ENCODE data around the gene ASB8. TPM values are rescaled to one million over a fixed set of nuclear protein-coding genes. Genes with fewer than 3 reads are reported as not detected.
A peak's percentile ranks its signal among the peaks of the same experiment; 100 is the strongest.

The ASB8 gene
- total RNA-seq, 6 experiments from 2014 or later, result 30.9 to 41.8 (median 34.6) TPM

DNA sequence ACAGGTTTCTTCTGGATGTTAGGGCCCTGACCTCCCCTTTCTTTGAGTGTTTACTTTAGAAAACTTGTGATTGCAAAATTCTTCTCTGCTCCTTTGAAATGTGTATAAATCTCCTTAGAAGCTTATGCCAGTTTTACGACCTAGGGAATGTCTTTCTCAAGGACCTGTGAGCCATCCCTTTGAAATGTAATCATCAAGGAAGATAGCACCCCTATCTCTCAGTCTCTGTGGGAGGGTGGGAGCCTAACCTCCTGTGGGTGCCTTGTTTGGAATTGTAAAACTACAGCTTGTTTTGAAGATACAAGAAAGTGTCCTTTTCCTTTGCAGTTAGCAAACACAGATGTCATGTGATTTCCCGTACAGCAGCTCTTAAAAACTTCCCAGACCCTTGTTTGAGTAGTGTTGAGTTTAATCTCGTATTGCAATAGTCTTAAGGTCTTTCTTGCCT, 42.5 kb upstream of the ASB8 start:
- Mint-ChIP-seq H3K27ac (peak overlapping the region; percentile 77), H3K4me3 (peak overlapping the region; percentile 86), H3K36me3 (ENCODE audit: low read depth) (no peaks in the 10 kb centered on the region; the same call in 1 of the 2 replicates), H3K9me3 (no peaks in the 10 kb centered on the region), H3K4me1 (ENCODE audit: low read depth) (peaks cover 38% of the 10 kb centered on the region), H3K27me3 (ENCODE audit: insufficient read depth) (peaks cover 11% of the 10 kb centered on the region)
- TF ChIP-seq, protein P1, sequence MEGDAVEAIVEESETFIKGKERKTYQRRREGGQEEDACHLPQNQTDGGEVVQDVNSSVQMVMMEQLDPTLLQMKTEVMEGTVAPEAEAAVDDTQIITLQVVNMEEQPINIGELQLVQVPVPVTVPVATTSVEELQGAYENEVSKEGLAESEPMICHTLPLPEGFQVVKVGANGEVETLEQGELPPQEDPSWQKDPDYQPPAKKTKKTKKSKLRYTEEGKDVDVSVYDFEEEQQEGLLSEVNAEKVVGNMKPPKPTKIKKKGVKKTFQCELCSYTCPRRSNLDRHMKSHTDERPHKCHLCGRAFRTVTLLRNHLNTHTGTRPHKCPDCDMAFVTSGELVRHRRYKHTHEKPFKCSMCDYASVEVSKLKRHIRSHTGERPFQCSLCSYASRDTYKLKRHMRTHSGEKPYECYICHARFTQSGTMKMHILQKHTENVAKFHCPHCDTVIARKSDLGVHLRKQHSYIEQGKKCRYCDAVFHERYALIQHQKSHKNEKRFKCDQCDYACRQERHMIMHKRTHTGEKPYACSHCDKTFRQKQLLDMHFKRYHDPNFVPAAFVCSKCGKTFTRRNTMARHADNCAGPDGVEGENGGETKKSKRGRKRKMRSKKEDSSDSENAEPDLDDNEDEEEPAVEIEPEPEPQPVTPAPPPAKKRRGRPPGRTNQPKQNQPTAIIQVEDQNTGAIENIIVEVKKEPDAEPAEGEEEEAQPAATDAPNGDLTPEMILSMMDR (IDR thresholded peaks at IDR 0.05), result no peak
- DNase-seq, result peak; percentile 51

DNA sequence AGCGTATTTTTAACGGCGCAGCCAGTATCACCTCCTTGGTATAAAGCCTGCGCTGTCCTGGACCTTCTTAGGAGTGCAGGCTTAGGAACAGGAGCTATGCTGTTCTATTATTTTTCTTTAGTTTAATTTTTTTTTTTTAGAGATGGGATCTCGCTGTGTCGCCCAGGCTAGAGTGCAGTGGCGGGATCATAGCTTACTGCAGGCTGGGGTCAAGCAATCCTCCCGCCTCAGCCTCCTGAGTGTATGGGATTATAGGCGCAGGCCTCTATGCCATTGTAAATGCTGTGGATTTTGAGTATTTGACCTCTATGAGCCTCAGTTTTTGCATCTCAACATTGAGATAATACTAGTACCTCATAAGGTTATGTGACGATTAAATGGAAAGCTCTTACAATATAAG, 41.7 kb upstream of the ASB8 start:
- Mint-ChIP-seq H3K27me3 (ENCODE audit: insufficient read depth) (peaks cover 12% of the 10 kb centered on the region), H3K4me1 (ENCODE audit: low read depth) (peaks cover 46% of the 10 kb centered on the region), H3K36me3 (ENCODE audit: low read depth) (no peaks in the 10 kb centered on the region; the same call in 1 of the 2 replicates), H3K9me3 (no peaks in the 10 kb centered on the region), H3K27ac (peak overlapping the region; percentile 94), H3K4me3 (peak overlapping the region; percentile 86)
- no peak for DNase-seq
- TF ChIP-seq, protein P1 (IDR thresholded peaks at IDR 0.05), result no peak

DNA sequence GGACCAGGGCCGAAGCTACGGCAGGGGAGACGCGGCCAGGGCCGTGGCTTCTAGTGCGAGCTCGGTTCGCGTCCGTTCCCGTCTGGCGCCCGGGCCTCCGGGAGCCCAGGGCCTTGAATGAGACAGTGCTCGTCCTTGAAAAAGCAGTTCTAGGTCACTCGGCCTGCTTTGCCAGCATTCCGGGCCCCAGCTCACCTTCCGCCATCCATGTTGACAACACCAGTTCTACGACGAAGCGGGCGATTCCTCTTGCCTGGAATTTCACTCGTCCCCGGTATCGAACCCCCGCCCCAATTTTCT, 41.3 kb upstream of the ASB8 start:
- no peaks in the 10 kb centered on the region for H3K9me3 Mint-ChIP-seq
- peak overlapping the region; percentile 94 for H3K27ac Mint-ChIP-seq

DNA sequence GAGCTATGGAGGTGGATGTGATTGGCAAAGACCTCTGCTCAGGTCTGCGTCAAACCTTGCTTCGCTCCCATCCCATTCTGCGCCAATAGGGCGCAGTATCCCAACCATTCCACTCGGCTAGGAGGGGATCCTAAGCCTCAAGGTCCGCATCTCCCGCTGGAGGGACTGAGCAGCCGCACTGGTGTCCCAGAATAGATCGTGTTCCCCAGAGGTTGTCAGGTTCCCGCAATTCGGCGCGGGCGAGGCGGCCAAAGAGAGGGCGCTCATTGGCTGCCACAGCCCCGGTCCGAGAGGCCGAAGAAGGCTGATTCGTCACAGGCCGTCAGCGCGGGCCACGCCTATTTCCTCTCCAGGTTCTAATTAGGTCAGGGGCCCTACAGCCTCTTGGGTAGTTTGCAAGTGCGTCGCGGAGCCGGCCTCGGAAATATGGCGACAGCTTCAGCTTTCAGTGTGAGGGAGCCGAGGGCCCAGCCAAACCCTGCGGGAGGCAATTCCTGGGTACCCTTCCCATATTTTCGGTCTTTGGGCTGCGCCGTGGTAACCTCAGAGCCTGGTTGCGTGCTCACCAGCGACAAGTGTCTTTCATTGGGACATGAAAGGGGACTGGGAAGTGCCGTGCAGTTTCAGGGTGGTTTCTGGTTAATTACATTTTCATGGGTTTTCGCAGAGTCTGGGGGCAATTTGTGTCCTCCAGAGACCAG, 40.8 kb upstream of the ASB8 start:
- Mint-ChIP-seq H3K9me3 (no peaks in the 10 kb centered on the region), H3K4me3 (peak overlapping the region; percentile 86), H3K27me3 (ENCODE audit: insufficient read depth) (peaks cover 12% of the 10 kb centered on the region), H3K36me3 (ENCODE audit: low read depth) (no peaks in the 10 kb centered on the region; the same call in 1 of the 2 replicates), H3K27ac (peak overlapping the region; percentile 94), H3K4me1 (ENCODE audit: low read depth) (peaks cover 53% of the 10 kb centered on the region)
- peak; percentile 90 for DNase-seq
- TF ChIP-seq, protein P1 (IDR thresholded peaks at IDR 0.05), result no peak

More for the DNA sequence above, 41.3 kb upstream of the ASB8 start:
- TF ChIP-seq, protein P1 (IDR thresholded peaks at IDR 0.05), result no peak
- DNase-seq, result no peak
- Mint-ChIP-seq H3K27me3 (ENCODE audit: insufficient read depth) (peaks cover 12% of the 10 kb centered on the region), H3K4me3 (peak overlapping the region; percentile 86), H3K4me1 (ENCODE audit: low read depth) (peaks cover 50% of the 10 kb centered on the region), H3K36me3 (ENCODE audit: low read depth) (no peaks in the 10 kb centered on the region; the same call in 1 of the 2 replicates)

DNA sequence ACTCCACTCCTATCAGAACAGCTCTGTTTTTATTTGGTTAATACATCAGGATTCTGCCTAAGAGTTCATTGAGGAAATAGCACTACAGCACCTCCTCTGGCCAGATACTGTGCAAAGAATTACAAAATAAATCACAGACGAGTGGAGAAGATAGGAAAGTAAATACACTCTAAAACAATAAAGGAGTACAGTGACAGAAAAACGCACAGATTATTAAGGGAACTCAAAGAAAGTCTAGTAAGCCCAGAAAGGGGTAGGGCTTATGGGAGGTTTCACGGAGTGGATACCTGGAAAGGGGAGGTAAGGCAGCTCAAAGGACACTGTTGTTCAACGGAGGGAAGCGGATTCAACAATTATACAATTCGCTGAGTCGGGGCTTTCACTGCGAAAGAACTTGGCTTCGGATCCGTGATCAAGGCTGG, 40.2 kb upstream of the ASB8 start:
- DNase-seq, result peak; percentile 44
- Mint-ChIP-seq H3K27ac (peak overlapping the region; percentile 94), H3K4me1 (ENCODE audit: low read depth) (peaks cover 53% of the 10 kb centered on the region)

More for the DNA sequence above, 40.2 kb upstream of the ASB8 start:
- Mint-ChIP-seq H3K36me3 (ENCODE audit: low read depth) (no peaks in the 10 kb centered on the region; the same call in 1 of the 2 replicates), H3K9me3 (no peaks in the 10 kb centered on the region), H3K4me3 (peak overlapping the region; percentile 86), H3K27me3 (ENCODE audit: insufficient read depth) (peaks cover 10% of the 10 kb centered on the region)
- TF ChIP-seq, protein P1 (IDR thresholded peaks at IDR 0.05), result peak; percentile 73

Measured in HFFc6 (cell line).